ENCODE data around the gene FAS. TPM values are rescaled to one million over a fixed set of nuclear protein-coding genes. Genes with fewer than 3 reads are reported as not detected.
"Not testable (repeated sequence)": the region's sequence is repeated elsewhere in the genome, so short reads cannot be mapped to it uniquely, and the experiment has no call there.

Gene FAS
- total RNA-seq, 1 donor from 2014 or later = 50.8 TPM

- intact Hi-C loops (cut with micrococcal nuclease) = loop anchor here (1.0 to 10.0 kb wide), 5 partner anchors 9 to 403 kb away; partner anchors contain the start of gene IFIT1
These were observed 1.3 kb downstream of the FAS start for GRCh38 chr10:88991899-88992320.

- intact Hi-C loops (cut with micrococcal nuclease) = loop anchor here (1.0 to 10.0 kb wide), 4 partner anchors 8 to 402 kb away; partner anchors contain the start of gene IFIT1
These were observed 2.4 kb downstream of the FAS start for GRCh38 chr10:88992921-88993524.

- intact Hi-C loops (cut with micrococcal nuclease) = loop anchor here (2.0 to 10.0 kb wide), 4 partner anchors 88 to 401 kb away; partner anchors contain the start of genes IFIT1 and STAMBPL1
These were observed 3.4 kb downstream of the FAS start for GRCh38 chr10:88994019-88994418.

GRCh38 chr10:88995156-88995876, 4.7 kb downstream of the FAS start:
- intact Hi-C loops (cut with micrococcal nuclease) = loop anchor here (2.0 to 10.0 kb wide), 2 partner anchors 115 to 399 kb away; partner anchors contain the start of genes IFIT1 and STAMBPL1

- intact Hi-C loops (cut with micrococcal nuclease) = loop anchor here (10.0 kb wide), 1 partner anchor 398 kb away; the partner anchor contains the start of gene IFIT1
These were observed 6.3 kb downstream of the FAS start for GRCh38 chr10:88996927-88997326.

GRCh38 chr10:88999625-89000024, 9.0 kb downstream of the FAS start:
- intact Hi-C loops (cut with micrococcal nuclease) = loop anchor here (5.0 to 10.0 kb wide), 2 partner anchors 172 to 395 kb away; partner anchors contain the start of gene IFIT1

- intact Hi-C loops (cut with micrococcal nuclease) = loop anchor here (1.0 to 5.0 kb wide), 3 partner anchors 9 to 174 kb away; no protein-coding TSS in a partner anchor
These were observed 10.6 kb downstream of the FAS start for GRCh38 chr10:89001024-89001728.

- intact Hi-C loops (cut with micrococcal nuclease) = loop anchor here (1.0 to 5.0 kb wide), 4 partner anchors 9 to 174 kb away; no protein-coding TSS in a partner anchor
These were observed 11.1 kb downstream of the FAS start for GRCh38 chr10:89001729-89002072.

GRCh38 chr10:89002226-89002978, 11.8 kb downstream of the FAS start:
- intact Hi-C loops (cut with micrococcal nuclease) = loop anchor here (2.0 to 5.0 kb wide), 2 partner anchors 16 to 175 kb away; no protein-coding TSS in a partner anchor

GRCh38 chr10:89003344-89003743, 12.7 kb downstream of the FAS start:
- intact Hi-C loops (cut with micrococcal nuclease) = loop anchor here (2.0 to 5.0 kb wide), 2 partner anchors 17 to 176 kb away; no protein-coding TSS in a partner anchor

- intact Hi-C loops (cut with micrococcal nuclease) = no loop called here
These were observed 16.7 kb downstream of the FAS start for GRCh38 chr10:89007129-89007893.

GRCh38 chr10:89018700-89019346, 28.2 kb downstream of the FAS start:
- intact Hi-C loops (cut with micrococcal nuclease) = not testable (repeated sequence)

GRCh38 chr10:89019569-89020327, 29.1 kb downstream of the FAS start:
- intact Hi-C loops (cut with micrococcal nuclease) = no loop called here

- intact Hi-C loops (cut with micrococcal nuclease) = not testable (repeated sequence)
These were observed 30.9 kb downstream of the FAS start for GRCh38 chr10:89021526-89021925.

GRCh38 chr10:89022734-89023133, 32.1 kb downstream of the FAS start:
- intact Hi-C loops (cut with micrococcal nuclease) = no loop called here

- intact Hi-C loops (cut with micrococcal nuclease) = no loop called here
These were observed 34.9 kb downstream of the FAS start for GRCh38 chr10:89025453-89025852.

GRCh38 chr10:89029181-89029580, 38.6 kb downstream of the FAS start:
- intact Hi-C loops (cut with micrococcal nuclease) = loop anchor here (1.0 kb wide), 3 partner anchors 94 to 188 kb away; no protein-coding TSS in a partner anchor

- intact Hi-C loops (cut with micrococcal nuclease) = loop anchor here (1.0 to 5.0 kb wide), 5 partner anchors 52 to 187 kb away; no protein-coding TSS in a partner anchor
These were observed 39.3 kb downstream of the FAS start for GRCh38 chr10:89029785-89030437.
